ENCODE data around the gene PMCH. TPM values are rescaled to one million over a fixed set of nuclear protein-coding genes. Genes with fewer than 3 reads are reported as not detected.

PMCH gene
- total and polyA plus RNA-seq, 10 of the 15 experiments (the other 5 are each of a cell fraction or from before 2014, with no cell fraction given), result 0.35 to 2.1 (median 0.83) TPM; not detected in 4

DNA sequence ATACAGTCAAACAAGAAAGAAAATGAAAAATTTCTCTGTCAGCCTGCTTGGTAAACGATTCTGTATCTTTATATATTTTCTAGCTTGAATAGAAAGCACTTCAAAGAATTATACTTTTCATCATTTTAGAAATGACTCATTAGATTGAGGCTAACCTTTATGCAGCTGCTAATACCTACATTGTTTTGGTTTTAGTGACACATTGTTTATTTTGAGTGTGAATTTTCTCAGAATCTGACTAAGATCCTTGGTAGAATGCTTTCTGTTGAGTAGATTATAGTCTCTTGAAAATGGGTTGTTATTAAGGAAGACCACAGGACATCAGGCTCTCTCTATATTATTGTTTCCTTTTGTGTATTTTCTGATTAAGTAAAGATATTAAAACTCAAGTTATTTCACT, at the start of gene PMCH (continued):
- 0 out of 2 replicates have a peak, but pooled peaks have one; percentile 15 for TF ChIP-seq PKNOX1 (IDR thresholded peaks at IDR 0.05)
- TF ChIP-seq POU2F2 (IDR thresholded peaks at IDR 0.05; ENCODE audit: borderline replicate concordance, low read depth, low read length), result no peak
- TF ChIP-seq, protein P1, sequence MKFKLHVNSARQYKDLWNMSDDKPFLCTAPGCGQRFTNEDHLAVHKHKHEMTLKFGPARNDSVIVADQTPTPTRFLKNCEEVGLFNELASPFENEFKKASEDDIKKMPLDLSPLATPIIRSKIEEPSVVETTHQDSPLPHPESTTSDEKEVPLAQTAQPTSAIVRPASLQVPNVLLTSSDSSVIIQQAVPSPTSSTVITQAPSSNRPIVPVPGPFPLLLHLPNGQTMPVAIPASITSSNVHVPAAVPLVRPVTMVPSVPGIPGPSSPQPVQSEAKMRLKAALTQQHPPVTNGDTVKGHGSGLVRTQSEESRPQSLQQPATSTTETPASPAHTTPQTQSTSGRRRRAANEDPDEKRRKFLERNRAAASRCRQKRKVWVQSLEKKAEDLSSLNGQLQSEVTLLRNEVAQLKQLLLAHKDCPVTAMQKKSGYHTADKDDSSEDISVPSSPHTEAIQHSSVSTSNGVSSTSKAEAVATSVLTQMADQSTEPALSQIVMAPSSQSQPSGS (IDR thresholded peaks at IDR 0.05; ENCODE audit: low read length), result peak; percentile 81
- TF ChIP-seq JUNB (IDR thresholded peaks at IDR 0.05), result peak; percentile 94
- TF ChIP-seq BCL11A (IDR thresholded peaks at IDR 0.05; ENCODE audit: low read depth, low read length), result peak; percentile 47; the same call in 1 of the 2 replicates
- TF ChIP-seq IKZF2 (IDR thresholded peaks at IDR 0.05), result peak in 1 of 2 experiments; percentile 32; a peak in 2 of 4 replicates
- peak; percentile 68 for TF ChIP-seq CREM (IDR thresholded peaks at IDR 0.05; ENCODE audit: low read depth)
- no peak for TF ChIP-seq CBFB (IDR thresholded peaks at IDR 0.05; ENCODE audit: low read depth)
- TF ChIP-seq TCF7 (IDR thresholded peaks at IDR 0.05; ENCODE audit: borderline replicate concordance), result peak; percentile 92
- TF ChIP-seq TCF3 (IDR thresholded peaks at IDR 0.05; ENCODE audit: borderline replicate concordance, insufficient read depth, low read depth, low read length), result no peak
- TF ChIP-seq ZNF622 (IDR thresholded peaks at IDR 0.05), result no peak
- no peak for TF ChIP-seq KLF5 (IDR thresholded peaks at IDR 0.05; ENCODE audit: partially characterized antibody)
- peak; percentile 91 for TF ChIP-seq NFIC (IDR thresholded peaks at IDR 0.05; ENCODE audit: low read depth, low read length)
- TF ChIP-seq ZNF217 (IDR thresholded peaks at IDR 0.05), result 0 out of 2 replicates have a peak, but pooled peaks have one; percentile 31
- no peak for TF ChIP-seq NR2F1 (conservative IDR thresholded peaks at IDR 0.05)
- TF ChIP-seq SKIL (IDR thresholded peaks at IDR 0.05; ENCODE audit: low read depth, poor library complexity, severe bottlenecking), result peak; percentile 48
- TF ChIP-seq FOXM1 (IDR thresholded peaks at IDR 0.05; ENCODE audit: low read depth, low read length), result peak; percentile 82; the same call in 1 of the 2 replicates
- TF ChIP-seq MEF2A (IDR thresholded peaks at IDR 0.05; ENCODE audit: insufficient read depth, low read depth, low read length), result peak; percentile 89
- no peak for TF ChIP-seq YBX1 (IDR thresholded peaks at IDR 0.05)
- TF ChIP-seq SIX5 (IDR thresholded peaks at IDR 0.05; ENCODE audit: low read depth, low read length, severe bottlenecking), result no peak
- TF ChIP-seq, protein P2, sequence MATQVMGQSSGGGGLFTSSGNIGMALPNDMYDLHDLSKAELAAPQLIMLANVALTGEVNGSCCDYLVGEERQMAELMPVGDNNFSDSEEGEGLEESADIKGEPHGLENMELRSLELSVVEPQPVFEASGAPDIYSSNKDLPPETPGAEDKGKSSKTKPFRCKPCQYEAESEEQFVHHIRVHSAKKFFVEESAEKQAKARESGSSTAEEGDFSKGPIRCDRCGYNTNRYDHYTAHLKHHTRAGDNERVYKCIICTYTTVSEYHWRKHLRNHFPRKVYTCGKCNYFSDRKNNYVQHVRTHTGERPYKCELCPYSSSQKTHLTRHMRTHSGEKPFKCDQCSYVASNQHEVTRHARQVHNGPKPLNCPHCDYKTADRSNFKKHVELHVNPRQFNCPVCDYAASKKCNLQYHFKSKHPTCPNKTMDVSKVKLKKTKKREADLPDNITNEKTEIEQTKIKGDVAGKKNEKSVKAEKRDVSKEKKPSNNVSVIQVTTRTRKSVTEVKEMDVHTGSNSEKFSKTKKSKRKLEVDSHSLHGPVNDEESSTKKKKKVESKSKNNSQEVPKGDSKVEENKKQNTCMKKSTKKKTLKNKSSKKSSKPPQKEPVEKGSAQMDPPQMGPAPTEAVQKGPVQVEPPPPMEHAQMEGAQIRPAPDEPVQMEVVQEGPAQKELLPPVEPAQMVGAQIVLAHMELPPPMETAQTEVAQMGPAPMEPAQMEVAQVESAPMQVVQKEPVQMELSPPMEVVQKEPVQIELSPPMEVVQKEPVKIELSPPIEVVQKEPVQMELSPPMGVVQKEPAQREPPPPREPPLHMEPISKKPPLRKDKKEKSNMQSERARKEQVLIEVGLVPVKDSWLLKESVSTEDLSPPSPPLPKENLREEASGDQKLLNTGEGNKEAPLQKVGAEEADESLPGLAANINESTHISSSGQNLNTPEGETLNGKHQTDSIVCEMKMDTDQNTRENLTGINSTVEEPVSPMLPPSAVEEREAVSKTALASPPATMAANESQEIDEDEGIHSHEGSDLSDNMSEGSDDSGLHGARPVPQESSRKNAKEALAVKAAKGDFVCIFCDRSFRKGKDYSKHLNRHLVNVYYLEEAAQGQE (IDR thresholded peaks at IDR 0.05; ENCODE audit: low read depth, low read length), result no peak
- peak; percentile 56; the same call in 1 of the 2 replicates for TF ChIP-seq IRF4 (IDR thresholded peaks at IDR 0.05; ENCODE audit: low read depth, low read length)
- TF ChIP-seq JUND (IDR thresholded peaks at IDR 0.05; ENCODE audit: low read depth, low read length), result peak; percentile 36; the same call in 1 of the 2 replicates
- TF ChIP-seq SUPT20H (IDR thresholded peaks at IDR 0.05; ENCODE audit: borderline replicate concordance, control insufficient read depth, low read depth, low read length), result no peak
